CD4-positive, alpha-beta T cell treated with Interleukin-17A for 1 hour (primary cell): ENCODE data around the gene COPRS.

Experiments used
- DNase-seq: peaks from one replicate; pipeline ENCODE4 v3.0.0-alpha.2; 2020

COPRS gene

DNA sequence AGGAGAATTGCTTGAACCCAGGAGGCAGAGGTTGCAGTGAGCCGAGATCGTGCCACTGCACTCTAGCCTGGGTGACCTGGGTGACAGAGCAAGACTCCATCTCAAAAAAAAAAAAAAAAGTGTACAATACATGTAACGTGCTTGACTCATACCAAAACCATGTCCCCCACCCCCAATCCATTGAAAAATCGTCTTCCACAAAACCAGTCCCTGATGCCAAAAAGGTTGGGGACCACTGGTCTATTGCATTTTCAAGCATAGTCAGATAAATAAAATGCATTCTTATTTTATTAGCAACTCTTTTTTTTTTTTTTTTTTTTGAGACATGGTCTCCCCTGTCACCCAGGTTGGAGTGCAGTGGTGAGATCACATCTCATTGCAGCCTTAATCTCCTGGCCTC is 52.1 kb downstream of the COPRS start:
- DNase-seq: no peak

DNA sequence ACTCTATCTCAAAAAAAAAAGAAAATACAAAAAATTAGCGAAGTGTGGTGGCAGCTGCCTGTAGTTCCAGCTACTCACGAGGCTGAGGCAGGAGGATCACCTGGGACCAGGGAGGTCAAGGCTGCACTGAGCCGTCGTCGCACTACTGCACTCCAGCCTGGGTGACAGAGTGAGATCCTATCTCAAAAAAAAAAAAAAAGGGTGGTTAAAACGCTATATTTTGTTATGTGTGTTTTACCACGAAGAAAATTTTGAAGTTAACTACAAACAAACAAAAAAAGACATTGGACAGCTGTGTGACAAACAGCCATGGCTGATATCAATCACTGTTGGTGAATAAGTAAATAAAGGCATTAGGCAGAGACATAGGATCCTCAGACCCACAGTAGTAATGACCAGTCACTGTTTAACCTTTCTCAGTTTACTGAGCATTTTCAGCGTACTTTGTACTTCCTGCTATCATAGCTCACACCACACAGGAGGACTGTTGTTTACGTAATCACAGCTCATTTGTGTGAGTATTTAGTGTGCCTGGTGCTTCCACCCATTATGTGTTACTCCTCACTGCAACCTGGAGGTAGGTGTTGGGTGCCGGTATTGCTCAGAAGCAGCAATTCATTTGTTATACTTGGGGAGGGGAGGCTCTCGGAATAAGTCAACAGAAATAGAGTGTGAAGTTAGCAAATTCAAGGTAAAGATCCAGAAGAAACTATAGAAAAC is 55.4 kb downstream of the COPRS start:
- DNase-seq: no peak

DNA sequence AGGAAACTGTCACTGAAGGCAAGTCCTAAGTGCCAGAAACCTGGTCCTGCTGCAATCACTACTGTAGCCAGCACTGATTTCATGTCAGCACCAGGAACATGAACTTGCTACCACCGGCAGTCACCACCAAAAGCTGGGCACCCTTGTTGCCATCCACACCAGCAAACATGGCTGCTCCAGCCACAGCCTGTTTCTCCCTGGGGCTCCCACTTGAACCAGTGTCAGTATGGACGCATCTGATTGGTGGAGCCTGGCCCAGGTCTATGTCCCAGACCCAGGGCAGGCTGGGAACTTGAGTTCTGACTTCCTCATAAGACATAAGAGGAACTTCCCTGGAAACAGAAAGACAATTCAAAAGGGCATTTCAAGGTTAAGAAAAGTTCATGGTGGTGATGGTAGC is 56.5 kb downstream of the COPRS start:
- no peak for DNase-seq
